ENCODE measurements around the gene ELSPBP1.
"Not testable (repeated sequence)": the region's sequence is repeated elsewhere in the genome, so short reads cannot be mapped to it uniquely, and the experiment has no call there.

Gene ELSPBP1

GRCh38 chr19:48043675-48044258 is 49.3 kb downstream of the ELSPBP1 start, which contains the start of gene CABP5:
TSS of gene CABP5 (minus strand) at chr19:48044079. CDS start at chr19:48043922, 157 bp downstream.
- no peak for DNase-seq

GRCh38 chr19:48044561-48044960 is 50.1 kb downstream of the ELSPBP1 start:
- no peak for DNase-seq

GRCh38 chr19:48051335-48052033 is 57.1 kb downstream of the ELSPBP1 start:
- DNase-seq, result no peak

GRCh38 chr19:48053076-48053475 is 58.6 kb downstream of the ELSPBP1 start:
- DNase-seq, result no peak

- no peak for DNase-seq
Measured at GRCh38 chr19:48053856-48054255, 59.4 kb downstream of the ELSPBP1 start.

GRCh38 chr19:48059331-48059730 is 64.9 kb downstream of the ELSPBP1 start:
- no peak for DNase-seq

- DNase-seq, result no peak
Measured at GRCh38 chr19:48060381-48060780, 65.9 kb downstream of the ELSPBP1 start.

- DNase-seq, result no peak
Measured at GRCh38 chr19:48061401-48062344, 67.2 kb downstream of the ELSPBP1 start.

GRCh38 chr19:48064509-48064908 is 70.1 kb downstream of the ELSPBP1 start:
- DNase-seq, result no peak

GRCh38 chr19:48069435-48069834 is 75.0 kb downstream of the ELSPBP1 start:
- no peak for DNase-seq

- DNase-seq, result not testable (repeated sequence)
Measured at GRCh38 chr19:48070177-48070769, 75.8 kb downstream of the ELSPBP1 start.
